Adipocyte (in vitro differentiated cells): ENCODE measurements around the gene TMEM185A.
"Not testable (repeated sequence)": the region's sequence is repeated elsewhere in the genome, so short reads cannot be mapped to it uniquely, and the experiment has no call there.

Source experiments
- DNase-seq: peaks from one replicate; pipeline ENCODE4 v3.0.0-alpha.2; 2015; ENCODE audit warnings: low read depth
- H3K27me3 ChIP-seq: replicated peaks from 2 replicates; pipeline ENCODE4 v1.7.0; 2013; ENCODE audit warnings: mild to moderate bottlenecking, low read length, moderate library complexity; ENCODE audit not compliant: control insufficient read depth, insufficient read depth
- H3K36me3 ChIP-seq: 2 replicates; pipeline ENCODE4 v1.7.0; 2013; ENCODE audit warnings: low read length, mild to moderate bottlenecking, moderate library complexity; ENCODE audit not compliant: control insufficient read depth, insufficient read depth, severe bottlenecking
- H3K4me1 ChIP-seq: 2 replicates; pipeline ENCODE4 v1.7.0; 2013; ENCODE audit warnings: mild to moderate bottlenecking, low read length, moderate library complexity; ENCODE audit not compliant: control insufficient read depth, insufficient read depth
- H3K4me3 ChIP-seq: 2 replicates; pipeline ENCODE4 v1.7.0; 2013; ENCODE audit warnings: mild to moderate bottlenecking, low read length, moderate library complexity
- H3K9ac ChIP-seq: 2 replicates; pipeline ENCODE4 v1.7.0; 2013; ENCODE audit warnings: mild to moderate bottlenecking, low read length, moderate library complexity
- H3K9me3 ChIP-seq: 2 replicates; pipeline ENCODE4 v1.7.0; 2013; ENCODE audit warnings: mild to moderate bottlenecking, low read length, moderate library complexity; ENCODE audit not compliant: control insufficient read depth

TMEM185A gene

DNA sequence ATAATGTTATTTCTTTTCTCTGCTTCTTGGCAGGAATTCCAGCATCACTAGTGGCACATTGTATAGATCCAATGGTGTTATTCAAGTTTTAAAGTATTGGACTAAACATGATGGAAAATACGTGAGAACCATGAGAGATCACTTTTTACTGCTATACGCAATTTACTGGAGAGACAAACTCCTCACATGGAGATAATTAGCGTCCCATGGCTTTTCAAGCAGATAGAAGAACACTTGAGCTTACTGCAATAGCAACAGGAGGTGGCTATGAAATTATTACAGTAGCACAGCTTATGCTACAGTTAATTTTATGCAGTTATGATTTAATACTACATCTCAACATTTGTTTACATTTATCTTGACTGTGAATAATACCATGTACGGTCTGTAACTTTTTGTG, 11.9 kb upstream of the TMEM185A start:
- H3K4me3 ChIP-seq, result no peak overlapping the region
- H3K9ac ChIP-seq, result no peak overlapping the region
- peaks cover 10% of the 10 kb centered on the region for H3K27me3 ChIP-seq
- DNase-seq, result no peak
- H3K36me3 ChIP-seq, result no peaks in the 10 kb centered on the region
- H3K9me3 ChIP-seq, result no peaks in the 10 kb centered on the region
- H3K4me1 ChIP-seq, result no peaks in the 10 kb centered on the region

DNA sequence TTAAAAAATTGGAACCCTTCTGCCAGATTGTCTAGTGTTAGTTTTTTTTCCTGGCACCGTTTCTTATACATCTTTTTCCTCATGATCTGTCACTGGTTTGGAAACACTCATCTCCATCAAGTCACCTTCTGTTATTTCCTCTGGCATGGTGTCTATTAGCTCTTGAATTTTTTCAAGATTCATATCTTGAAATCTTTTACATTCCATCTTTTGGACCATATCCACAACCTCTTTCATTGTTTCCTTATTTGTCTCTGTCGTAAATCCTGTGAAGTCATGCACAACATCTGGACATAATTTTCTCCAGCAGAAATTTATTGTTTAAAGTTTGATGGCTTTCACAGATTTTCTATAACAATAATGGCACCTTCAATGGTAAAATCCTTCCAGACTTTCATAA, 10.2 kb upstream of the TMEM185A start:
- H3K9ac ChIP-seq, result no peak overlapping the region
- no peak overlapping the region for H3K4me3 ChIP-seq
- H3K9me3 ChIP-seq, result no peaks in the 10 kb centered on the region
- H3K27me3 ChIP-seq, result peaks cover 9% of the 10 kb centered on the region
- DNase-seq, result peak; percentile 28
- no peaks in the 10 kb centered on the region for H3K4me1 ChIP-seq
- no peaks in the 10 kb centered on the region for H3K36me3 ChIP-seq

DNA sequence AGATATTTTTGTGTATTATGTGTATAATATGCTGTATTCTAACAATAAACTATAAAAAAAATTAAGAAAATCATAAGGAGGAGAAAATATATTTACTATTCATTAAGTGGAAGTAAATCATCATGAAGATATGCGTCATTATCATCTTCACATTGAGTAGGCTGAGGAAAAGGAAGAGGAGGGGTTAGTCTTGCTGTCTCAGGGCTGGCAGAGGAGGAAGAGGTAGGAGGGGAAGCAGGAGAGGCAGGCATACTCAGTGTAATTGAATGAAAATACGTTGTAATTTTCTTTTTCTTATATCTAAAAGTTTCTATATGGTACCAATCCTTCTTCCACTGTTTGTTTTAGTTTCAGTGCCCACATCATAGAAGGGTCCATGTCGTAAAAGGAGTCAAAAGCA, 9.8 kb upstream of the TMEM185A start:
- Histone ChIP-seq H3K4me1 (no peaks in the 10 kb centered on the region), H3K36me3 (no peaks in the 10 kb centered on the region), H3K4me3 (no peak overlapping the region), H3K9ac (no peak overlapping the region), H3K9me3 (no peaks in the 10 kb centered on the region), H3K27me3 (peaks cover 5% of the 10 kb centered on the region)
- DNase-seq, result no peak

GRCh38 chrX:149639568-149639967, 8.0 kb upstream of the TMEM185A start:
- Histone ChIP-seq H3K9me3 (no peaks in the 10 kb centered on the region), H3K4me3 (no peak overlapping the region), H3K4me1 (no peaks in the 10 kb centered on the region), H3K36me3 (no peaks in the 10 kb centered on the region), H3K9ac (no peak overlapping the region), H3K27me3 (peaks cover 9% of the 10 kb centered on the region)
- DNase-seq, result no peak

GRCh38 chrX:149638860-149639259, 7.3 kb upstream of the TMEM185A start:
- no peak overlapping the region for H3K4me3 ChIP-seq
- peaks cover 9% of the 10 kb centered on the region for H3K27me3 ChIP-seq
- no peak for DNase-seq
- no peak overlapping the region for H3K9ac ChIP-seq
- H3K4me1 ChIP-seq, result no peaks in the 10 kb centered on the region
- H3K36me3 ChIP-seq, result no peaks in the 10 kb centered on the region
- no peaks in the 10 kb centered on the region for H3K9me3 ChIP-seq

DNA sequence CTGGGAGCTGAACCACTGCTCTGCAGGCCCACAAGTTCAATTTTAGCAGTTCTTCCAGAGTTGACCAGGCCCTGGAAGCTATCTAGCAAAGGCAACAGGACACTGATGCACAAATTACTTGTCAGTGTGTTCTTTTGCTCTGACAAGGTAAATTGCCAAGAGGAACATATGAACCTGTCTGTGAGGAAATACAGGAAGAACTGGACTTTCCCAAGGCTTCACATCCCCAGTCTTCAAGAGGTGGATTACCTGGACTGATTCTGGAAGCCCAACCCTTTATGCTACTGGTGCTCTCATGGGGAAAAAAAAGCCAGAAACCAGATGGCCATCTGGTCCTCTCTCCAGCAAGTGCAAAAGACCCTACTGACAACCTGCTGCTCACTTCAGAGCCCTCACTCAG, 1.9 kb upstream of the TMEM185A start:
- H3K4me1 ChIP-seq, result peaks cover 8% of the 10 kb centered on the region
- peaks cover 9% of the 10 kb centered on the region for H3K27me3 ChIP-seq
- H3K9me3 ChIP-seq, result no peaks in the 10 kb centered on the region
- no peaks in the 10 kb centered on the region for H3K36me3 ChIP-seq
- no peak overlapping the region for H3K9ac ChIP-seq
- DNase-seq, result no peak
- H3K4me3 ChIP-seq, result no peak overlapping the region

DNA sequence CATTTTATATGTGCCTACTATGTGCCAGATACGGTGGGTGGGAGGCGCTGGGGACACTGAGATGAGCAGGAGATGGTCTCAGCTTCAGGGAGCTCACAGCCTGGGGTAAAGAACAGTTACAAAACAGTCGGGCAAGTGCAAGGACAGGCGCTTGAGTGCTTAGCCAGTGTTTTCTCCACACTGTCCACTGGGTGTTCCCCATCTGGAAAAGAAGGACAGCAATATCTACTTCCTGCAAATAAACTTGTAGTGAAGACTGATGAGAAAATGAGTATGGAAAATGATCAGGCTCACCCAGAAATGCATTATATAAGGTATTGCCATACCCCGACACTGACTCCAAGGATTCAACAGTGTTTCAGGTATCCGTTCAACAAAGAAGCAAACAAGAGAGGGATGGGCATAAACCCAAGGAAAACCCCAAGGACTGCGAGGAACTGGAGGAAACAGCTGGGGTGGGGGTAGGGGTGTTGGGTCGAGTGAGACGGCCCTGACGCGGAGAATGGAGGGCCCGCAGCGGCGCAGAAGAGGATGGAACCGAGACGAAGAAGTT, 835 bp downstream of the TMEM185A start:
- no peaks in the 10 kb centered on the region for H3K9me3 ChIP-seq
- no peaks in the 10 kb centered on the region for H3K36me3 ChIP-seq
- H3K4me1 ChIP-seq, result peaks cover 8% of the 10 kb centered on the region
- peak overlapping the region; percentile 85 for H3K9ac ChIP-seq
- H3K4me3 ChIP-seq, result peak overlapping the region; percentile 83
- H3K27me3 ChIP-seq, result peaks cover 9% of the 10 kb centered on the region
- peak; percentile 61 for DNase-seq

DNA sequence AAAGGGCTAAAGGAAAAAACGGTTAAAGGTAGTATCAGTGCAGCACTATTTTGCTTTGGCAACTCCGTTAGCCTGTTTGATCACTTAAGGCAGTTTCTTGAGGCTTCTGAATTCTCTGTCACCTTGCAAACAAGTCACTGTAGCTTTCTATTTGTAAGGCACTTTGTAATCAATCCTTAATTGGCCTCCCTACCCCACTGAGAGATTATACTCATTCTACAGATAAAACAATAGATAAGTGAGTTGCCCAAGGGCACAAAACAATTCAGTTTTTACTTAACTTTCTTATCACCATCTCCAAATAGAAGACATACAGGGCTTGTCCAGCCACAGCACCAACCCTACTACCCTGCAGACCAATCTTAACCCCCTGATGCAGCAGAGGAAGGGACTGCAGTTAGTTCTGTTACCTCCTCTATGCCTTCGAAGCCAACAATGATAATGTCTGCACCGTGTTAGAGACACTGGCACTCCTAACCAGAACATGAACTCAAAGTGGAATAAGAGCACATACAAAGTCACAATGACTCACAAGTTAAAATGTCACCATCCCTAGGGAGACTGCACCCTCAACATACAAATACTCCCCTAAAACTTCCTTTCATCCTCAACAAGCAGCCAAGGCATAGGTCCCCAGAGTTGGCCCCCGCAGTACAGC, 1.7 kb downstream of the TMEM185A start:
- peak overlapping the region; percentile 83 for H3K4me3 ChIP-seq
- no peaks in the 10 kb centered on the region for H3K36me3 ChIP-seq
- peaks cover under 1% of the 10 kb centered on the region for H3K27me3 ChIP-seq
- DNase-seq, result no peak
- H3K9me3 ChIP-seq, result no peaks in the 10 kb centered on the region
- H3K4me1 ChIP-seq, result peaks cover 8% of the 10 kb centered on the region
- peak overlapping the region; percentile 85 for H3K9ac ChIP-seq

DNA sequence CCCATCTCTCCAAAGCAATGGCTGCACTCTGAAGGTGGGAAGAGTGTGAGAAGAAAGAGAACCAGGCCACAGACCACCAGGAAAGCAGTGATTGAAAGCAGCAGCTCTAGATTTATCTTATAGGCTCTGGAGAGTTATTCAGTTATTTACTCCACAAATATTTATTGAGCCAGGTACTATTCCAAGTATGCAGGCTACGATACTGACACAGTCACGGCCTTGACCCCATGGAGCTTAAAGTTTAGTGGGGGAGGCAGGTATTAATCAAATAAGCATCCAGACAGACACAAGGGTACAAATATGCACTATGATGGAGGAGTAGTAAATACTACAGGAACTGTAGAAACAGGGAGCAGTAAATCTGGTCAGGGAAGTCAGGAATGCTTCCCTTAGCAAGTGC, 2.8 kb downstream of the TMEM185A start:
- H3K9me3 ChIP-seq, result no peaks in the 10 kb centered on the region
- H3K36me3 ChIP-seq, result no peaks in the 10 kb centered on the region
- H3K27me3 ChIP-seq, result no peaks in the 10 kb centered on the region
- no peak overlapping the region for H3K9ac ChIP-seq
- peaks cover 8% of the 10 kb centered on the region for H3K4me1 ChIP-seq
- DNase-seq, result no peak
- no peak overlapping the region for H3K4me3 ChIP-seq

- H3K4me1 ChIP-seq, result peaks cover 8% of the 10 kb centered on the region
- DNase-seq, result no peak
- no peaks in the 10 kb centered on the region for H3K36me3 ChIP-seq
- no peaks in the 10 kb centered on the region for H3K9me3 ChIP-seq
- no peak overlapping the region for H3K4me3 ChIP-seq
- no peak overlapping the region for H3K9ac ChIP-seq
- H3K27me3 ChIP-seq, result no peaks in the 10 kb centered on the region
These were observed 3.3 kb downstream of the TMEM185A start for GRCh38 chrX:149628280-149628679.

DNA sequence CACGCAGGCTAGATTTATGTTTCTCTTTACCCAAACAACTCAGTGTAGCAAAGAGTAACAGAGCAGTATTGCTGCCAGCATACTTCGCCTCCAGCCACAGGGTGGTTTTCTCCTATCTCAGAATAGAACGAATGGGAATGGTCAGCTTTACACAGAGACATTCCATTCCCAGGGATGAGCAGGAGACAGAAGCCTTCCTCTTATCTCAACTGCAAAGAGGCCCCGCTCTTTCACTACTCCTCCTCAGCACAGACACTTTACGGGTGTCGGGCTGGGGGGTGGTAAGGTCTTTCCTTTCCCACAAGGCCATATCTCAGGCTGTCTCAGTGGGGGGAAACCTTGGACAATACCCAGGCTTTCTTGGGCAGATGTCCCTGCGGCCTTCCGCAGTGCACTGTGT, 4.8 kb downstream of the TMEM185A start:
- H3K4me3 ChIP-seq, DNase-seq, H3K4me1 ChIP-seq, H3K9me3 ChIP-seq, H3K36me3 ChIP-seq, H3K27me3 ChIP-seq, H3K9ac ChIP-seq: not testable (repeated sequence)

DNA sequence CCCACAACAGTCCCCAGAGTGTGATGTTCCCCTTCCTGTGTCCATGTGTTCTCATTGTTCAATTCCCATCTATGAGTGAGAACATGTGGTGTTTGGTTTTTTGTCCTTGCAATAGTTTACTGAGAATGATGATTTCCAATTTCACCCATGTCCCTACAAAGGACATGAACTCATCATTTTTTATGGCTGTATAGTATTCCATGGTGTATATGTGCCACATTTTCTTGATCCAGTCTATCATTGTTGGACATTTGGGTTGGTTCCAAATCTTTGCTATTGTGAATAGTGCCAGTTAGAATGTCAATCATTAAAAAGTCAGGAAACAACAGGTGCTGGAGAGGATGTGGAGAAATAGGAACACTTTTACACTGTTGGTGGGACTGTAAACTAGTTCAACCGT, 11.9 kb downstream of the TMEM185A start:
- not testable (repeated sequence) for H3K27me3 ChIP-seq, DNase-seq, H3K4me3 ChIP-seq, H3K9ac ChIP-seq, H3K4me1 ChIP-seq, H3K9me3 ChIP-seq, H3K36me3 ChIP-seq
